ENCODE results near the gene APH1A. TPM values are rescaled to one million over a fixed set of nuclear protein-coding genes. Genes with fewer than 3 reads are reported as not detected.

Gene APH1A
- total and polyA plus RNA-seq, 2 of the 13 experiments (the other 11 are each of a cell fraction or from before 2014, with no cell fraction given) = 114 to 130 TPM

DNA sequence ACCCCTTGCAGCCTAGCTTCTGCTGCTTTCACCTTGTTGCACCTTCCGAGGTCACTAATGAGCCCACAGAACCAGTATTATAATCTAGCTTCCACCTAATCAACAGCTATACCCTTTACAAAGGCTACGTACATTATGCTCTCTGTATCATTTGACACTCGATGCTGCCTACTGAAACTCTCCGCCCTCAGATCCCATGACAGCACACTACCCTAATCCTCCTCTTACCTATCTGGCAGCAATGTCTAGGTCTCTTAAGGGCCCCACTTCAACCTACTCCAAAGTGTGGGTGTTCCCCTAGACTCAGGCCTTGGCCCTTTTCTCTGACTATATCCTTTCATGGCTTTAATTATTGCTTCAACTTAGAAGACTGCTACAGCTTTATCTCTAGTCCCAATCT is 20.0 kb upstream of the APH1A start:
- 65% methylated on average over 4 of the region's 4 CpGs for WGBS (ENCODE audit: low lambda C conversion rate)
- Histone ChIP-seq H4K20me1 (ENCODE audit: insufficient read depth, low read length) (no peaks in the 10 kb centered on the region), H2AFZ (ENCODE audit: low read length) (no peak overlapping the region), H3K79me2 (ENCODE audit: insufficient read depth, low read length) (peaks cover 1% of the 10 kb centered on the region), H3K27ac (ENCODE audit: extremely low read length, insufficient read depth, low read length) (no peak overlapping the region), H3K4me2 (ENCODE audit: low read depth, low read length) (no peak overlapping the region), H3K9ac (ENCODE audit: insufficient read depth, low read depth, low read length) (no peak overlapping the region), H3K4me3 (replicated peaks in 1 of 3; ENCODE audit: insufficient read depth in 1 of 3, low read depth in 2 of 3, low read length in 3 of 3) (no peak overlapping the region), H3K4me1 (ENCODE audit: insufficient read depth, low read length) (peaks cover 22% of the 10 kb centered on the region), H3K27me3 (ENCODE audit: control insufficient read depth in 1 of 2, insufficient read depth in 2 of 2, low read length in 2 of 2) (peaks cover 0 to 7% of the 10 kb centered on the region in 2 experiments; a peak in 1 of 5 replicates), H3K36me3 (replicated peaks in 1 of 2; ENCODE audit: control insufficient read depth in 1 of 2, insufficient read depth in 2 of 2, low read length in 2 of 2) (no peaks in the 10 kb centered on the region), H3K9me3 (ENCODE audit: low read length) (no peaks in the 10 kb centered on the region)
- in situ Hi-C loops (cut with HindIII; ENCODE audit: extremely low pct_ligation_motif_present, low pct_unique_long_range_greater_than_20kb) (no loop called here), intact Hi-C loops (cut with micrococcal nuclease; ENCODE audit: unreplicated experiment) (no loop called here)
- TF ChIP-seq EHMT2 (IDR thresholded peaks at IDR 0.05; ENCODE audit: borderline replicate concordance, low read depth, low read length) (no peak), TFDP1 (CRISPR knock-in tag; IDR thresholded peaks at IDR 0.05; ENCODE audit: borderline replicate concordance) (no peak), TCF7L2 (IDR thresholded peaks at IDR 0.05; ENCODE audit: low read depth, low read length) (no peak), NPAS2 (CRISPR knock-in tag; IDR thresholded peaks at IDR 0.05; ENCODE audit: borderline replicate concordance) (no peak), ZNF205 (CRISPR knock-in tag; IDR thresholded peaks at IDR 0.05) (no peak), ZBTB1 (CRISPR knock-in tag; IDR thresholded peaks at IDR 0.05; ENCODE audit: borderline replicate concordance) (no peak), MBD4 (IDR thresholded peaks at IDR 0.05; ENCODE audit: borderline replicate concordance, low read length) (no peak), BCL6 (CRISPR knock-in tag; IDR thresholded peaks at IDR 0.05) (no peak), ZEB1 (IDR thresholded peaks at IDR 0.05; ENCODE audit: insufficient replicate concordance, low read depth) (no peak), ZNF567 (CRISPR knock-in tag; IDR thresholded peaks at IDR 0.05; ENCODE audit: borderline replicate concordance) (no peak), U2AF1 (optimal IDR thresholded peaks at IDR 0.05; ENCODE audit: low read depth, low read length) (no peak), RFX1 (IDR thresholded peaks at IDR 0.05) (no peak), NFKB2 (CRISPR knock-in tag; IDR thresholded peaks at IDR 0.05; ENCODE audit: borderline replicate concordance) (no peak), MAFK (conservative IDR thresholded peaks at IDR 0.05 in 1 of 2, IDR thresholded peaks at IDR 0.05 in 1 of 2; ENCODE audit: low read length in 2 of 2) (no peak)
- TF ChIP-seq, protein P1, sequence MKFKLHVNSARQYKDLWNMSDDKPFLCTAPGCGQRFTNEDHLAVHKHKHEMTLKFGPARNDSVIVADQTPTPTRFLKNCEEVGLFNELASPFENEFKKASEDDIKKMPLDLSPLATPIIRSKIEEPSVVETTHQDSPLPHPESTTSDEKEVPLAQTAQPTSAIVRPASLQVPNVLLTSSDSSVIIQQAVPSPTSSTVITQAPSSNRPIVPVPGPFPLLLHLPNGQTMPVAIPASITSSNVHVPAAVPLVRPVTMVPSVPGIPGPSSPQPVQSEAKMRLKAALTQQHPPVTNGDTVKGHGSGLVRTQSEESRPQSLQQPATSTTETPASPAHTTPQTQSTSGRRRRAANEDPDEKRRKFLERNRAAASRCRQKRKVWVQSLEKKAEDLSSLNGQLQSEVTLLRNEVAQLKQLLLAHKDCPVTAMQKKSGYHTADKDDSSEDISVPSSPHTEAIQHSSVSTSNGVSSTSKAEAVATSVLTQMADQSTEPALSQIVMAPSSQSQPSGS (CRISPR knock-in tag; IDR thresholded peaks at IDR 0.05) = no peak
- TF ChIP-seq, protein P2, sequence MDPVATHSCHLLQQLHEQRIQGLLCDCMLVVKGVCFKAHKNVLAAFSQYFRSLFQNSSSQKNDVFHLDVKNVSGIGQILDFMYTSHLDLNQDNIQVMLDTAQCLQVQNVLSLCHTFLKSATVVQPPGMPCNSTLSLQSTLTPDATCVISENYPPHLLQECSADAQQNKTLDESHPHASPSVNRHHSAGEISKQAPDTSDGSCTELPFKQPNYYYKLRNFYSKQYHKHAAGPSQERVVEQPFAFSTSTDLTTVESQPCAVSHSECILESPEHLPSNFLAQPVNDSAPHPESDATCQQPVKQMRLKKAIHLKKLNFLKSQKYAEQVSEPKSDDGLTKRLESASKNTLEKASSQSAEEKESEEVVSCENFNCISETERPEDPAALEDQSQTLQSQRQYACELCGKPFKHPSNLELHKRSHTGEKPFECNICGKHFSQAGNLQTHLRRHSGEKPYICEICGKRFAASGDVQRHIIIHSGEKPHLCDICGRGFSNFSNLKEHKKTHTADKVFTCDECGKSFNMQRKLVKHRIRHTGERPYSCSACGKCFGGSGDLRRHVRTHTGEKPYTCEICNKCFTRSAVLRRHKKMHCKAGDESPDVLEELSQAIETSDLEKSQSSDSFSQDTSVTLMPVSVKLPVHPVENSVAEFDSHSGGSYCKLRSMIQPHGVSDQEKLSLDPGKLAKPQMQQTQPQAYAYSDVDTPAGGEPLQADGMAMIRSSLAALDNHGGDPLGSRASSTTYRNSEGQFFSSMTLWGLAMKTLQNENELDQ (CRISPR knock-in tag; IDR thresholded peaks at IDR 0.05; ENCODE audit: borderline replicate concordance) = no peak
- no peak for ATAC-seq
- no peak for DNase-seq (ENCODE audit: low spot score)
- ChIA-PET CTCF (ENCODE audit: low intra/inter-chr PET ratio, low total read pairs) (no interaction called here), POLR2A (interaction anchor here (0.7 kb wide), 1 partner anchor 29 kb away, joined by 3 read pairs; no protein-coding TSS in a partner anchor)
- BruUV-seq (replicated peaks) = no TSS peak
- no peak for FAIRE-seq

All from HepG2 (cell line).